GM23338 (cell line): ENCODE measurements around the gene LMBR1. TPM values are rescaled to one million over a fixed set of nuclear protein-coding genes. Genes with fewer than 3 reads are reported as not detected.

Experiments used
- ATAC-seq: fragments of 200-7000 bp; cut with Tn5 transposase; 3 replicates; pipeline ENCODE4 v1.9.1; 2020
- DNase-seq: peaks from one replicate; pipeline ENCODE4 v3.0.0-alpha.2; 2015; ENCODE audit warnings: low spot score
- H2AFZ ChIP-seq: fragments of 200-600 bp; sonication (generic); 2 replicates; pipeline ENCODE4 v1.8.0; 2016; ENCODE audit warnings: antibody characterized with exemption, mild to moderate bottlenecking, moderate library complexity
- H3F3A ChIP-seq: fragments of 200-600 bp; sonication (generic); replicated peaks from 2 replicates; pipeline ENCODE4 v1.8.0; 2017; ENCODE audit warnings: antibody characterized with exemption, mixed run types, low read depth
- H3K27ac ChIP-seq: fragments of 200-600 bp; sonication (generic); 2 replicates; pipeline ENCODE4 v1.6.1; 2016; ENCODE audit warnings: low read depth
- H3K27me3 ChIP-seq: fragments of 200-600 bp; sonication (generic); 2 replicates; pipeline ENCODE4 v1.8.0; 2016; ENCODE audit warnings: mild to moderate bottlenecking, mixed run types, moderate library complexity; ENCODE audit not compliant: insufficient read depth
- H3K36me3 ChIP-seq: fragments of 200-600 bp; sonication (generic); 2 replicates; pipeline ENCODE4 v1.8.0; 2016; ENCODE audit warnings: mild to moderate bottlenecking; ENCODE audit not compliant: insufficient read depth
- H3K4me1 ChIP-seq: fragments of 200-600 bp; sonication (generic); 2 replicates; pipeline ENCODE4 v1.8.0; 2016; ENCODE audit warnings: mild to moderate bottlenecking, moderate library complexity; ENCODE audit not compliant: insufficient read depth
- H3K4me2 ChIP-seq: fragments of 200-600 bp; sonication (generic); 2 replicates; pipeline ENCODE4 v1.7.1; 2017; ENCODE audit warnings: mixed run types
- H3K4me3 ChIP-seq: fragments of 200-600 bp; sonication (generic); 2 replicates; pipeline ENCODE4 v1.6.1; 2016; ENCODE audit warnings: mixed run types
- H3K79me2 ChIP-seq: fragments of 200-600 bp; sonication (generic); replicated peaks from 2 replicates; pipeline ENCODE4 v1.8.0; 2017; ENCODE audit warnings: mild to moderate bottlenecking; ENCODE audit not compliant: insufficient read depth
- H3K9me2 ChIP-seq: fragments of 200-600 bp; sonication (generic); 2 replicates; pipeline ENCODE4 v1.8.0; 2017; ENCODE audit not compliant: insufficient read depth
- H4K20me1 ChIP-seq: fragments of 200-600 bp; sonication (generic); replicated peaks from 2 replicates; pipeline ENCODE4 v1.8.0; 2017; ENCODE audit warnings: mild to moderate bottlenecking; ENCODE audit not compliant: insufficient read depth
- H3K27ac Mint-ChIP-seq: 2 replicates; pipeline ENCODE4 v1.8.0; 2020; ENCODE audit warnings: inconsistent platforms, mild to moderate bottlenecking, moderate library complexity, mixed read lengths
- H3K27me3 Mint-ChIP-seq: 3 replicates; pipeline ENCODE4 v1.8.0; 2022; ENCODE audit warnings: low read depth, mild to moderate bottlenecking, moderate library complexity, mixed read lengths, inconsistent platforms; ENCODE audit not compliant: insufficient read depth, poor library complexity
- H3K36me3 Mint-ChIP-seq: 3 replicates; pipeline ENCODE4 v1.8.0; 2021; ENCODE audit warnings: low read depth, mild to moderate bottlenecking, inconsistent platforms, moderate library complexity, mixed read lengths
- H3K4me1 Mint-ChIP-seq: 3 replicates; pipeline ENCODE4 v1.8.0; 2020; ENCODE audit warnings: mild to moderate bottlenecking, inconsistent platforms, mixed read lengths
- H3K4me3 Mint-ChIP-seq: 3 replicates; pipeline ENCODE4 v1.8.0; 2021; ENCODE audit warnings: moderate library complexity, mild to moderate bottlenecking, inconsistent platforms, mixed read lengths
- H3K9me3 Mint-ChIP-seq: 3 replicates; pipeline ENCODE4 v1.8.0; 2020; ENCODE audit warnings: moderate library complexity, mild to moderate bottlenecking, inconsistent platforms, mixed read lengths
- CREB1 ChIP-seq: fragments of 250-450 bp; sonication (Bioruptor Pico); IDR thresholded peaks from 2 replicates; pipeline ENCODE4 v1.5.0; 2020; ENCODE audit warnings: low read depth, mild to moderate bottlenecking, moderate library complexity
- CTCF ChIP-seq, 2 experiments: fragments of 200-600 bp in 1 of 2; sonication (generic) in 1 of 2; conservative IDR thresholded peaks; 2 replicates each; pipeline versions ENCODE4 v1.5.1 to v1.6.1; 2016 to 2017; ENCODE audit warnings: antibody characterized with exemption in 2 of 2, low read depth in 2 of 2, mild to moderate bottlenecking in 2 of 2, moderate library complexity in 1 of 2
- ETS1 ChIP-seq: IDR thresholded peaks from 2 replicates; pipeline ENCODE4 v1.6.1; 2016; ENCODE audit warnings: antibody characterized with exemption
- EZH2 ChIP-seq: fragments of 200-600 bp; sonication (generic); IDR thresholded peaks from one replicate; pipeline ENCODE4 v1.8.0; 2017; ENCODE audit warnings: antibody characterized with exemption, mild to moderate bottlenecking, low read depth; ENCODE audit not compliant: unreplicated experiment
- EZH2phosphoT487 ChIP-seq: fragments of 200-600 bp; sonication (generic); IDR thresholded peaks from one replicate; pipeline ENCODE4 v1.8.1; 2018; ENCODE audit warnings: antibody characterized with exemption; ENCODE audit not compliant: unreplicated experiment
- JUNB ChIP-seq: IDR thresholded peaks from one replicate; pipeline ENCODE4 v1.6.1; 2016; ENCODE audit warnings: antibody characterized with exemption; ENCODE audit not compliant: unreplicated experiment
- NANOG ChIP-seq: IDR thresholded peaks from 2 replicates; pipeline ENCODE4 v1.6.1; 2016; ENCODE audit warnings: antibody characterized with exemption, borderline replicate concordance
- POLR2AphosphoS5 ChIP-seq: IDR thresholded peaks from 2 replicates; pipeline ENCODE4 v1.6.1; 2016; ENCODE audit warnings: antibody characterized with exemption, low read depth
- REST ChIP-seq: IDR thresholded peaks from one replicate; pipeline ENCODE4 v1.6.1; 2018; ENCODE audit warnings: antibody characterized with exemption; ENCODE audit not compliant: unreplicated experiment
- STAT1 ChIP-seq: IDR thresholded peaks from one replicate; pipeline ENCODE4 v1.6.1; 2016; ENCODE audit warnings: antibody characterized with exemption; ENCODE audit not compliant: unreplicated experiment
- ZNF114 ChIP-seq: fragments of 250-450 bp; sonication (Bioruptor Pico); IDR thresholded peaks from 2 replicates; pipeline ENCODE4 v1.5.0; 2020; ENCODE audit warnings: mild to moderate bottlenecking, moderate library complexity
- ZNF331 ChIP-seq: fragments of 250-450 bp; sonication (Bioruptor Pico); IDR thresholded peaks from 2 replicates; pipeline ENCODE4 v1.5.0; 2020; ENCODE audit warnings: low read depth, mild to moderate bottlenecking, moderate library complexity
- ZNF462 ChIP-seq: fragments of 250-450 bp; sonication (Bioruptor Pico); IDR thresholded peaks from 2 replicates; pipeline ENCODE4 v1.5.0; 2020; ENCODE audit warnings: mild to moderate bottlenecking, moderate library complexity
- polyA plus RNA-seq: library from polyadenylated mRNA; unstranded; fragments of >200 nt; fragmentation: Nextera tagmentation; extraction: Ambion mirVana; gene quantifications from 2 replicates; pipeline ENCODE4 v1.2.1, GENCODE V29; 2016
- total RNA-seq: library from RNA; depleted of rRNA; stranded (reverse); fragments of >200 nt; shearing (Covaris generic); gene quantifications from 2 replicates; pipeline ENCODE4 v1.2.3, GENCODE V29; 2014

The LMBR1 gene
- total and polyA plus RNA-seq, 2 experiments from 2014 or later, result 21.8 to 90.1 TPM

GRCh38 chr7:156842740-156843140 lies 50.2 kb downstream of the LMBR1 start:
- Histone ChIP-seq H2AFZ (no peak overlapping the region), H3K36me3 (no peaks in the 10 kb centered on the region), H3K79me2 (peaks cover 94% of the 10 kb centered on the region), H3K9me2 (no peaks in the 10 kb centered on the region), H3F3A (no peaks in the 10 kb centered on the region), H3K27ac (no peak overlapping the region), H3K27me3 (no peaks in the 10 kb centered on the region), H3K4me2 (no peak overlapping the region), H4K20me1 (peaks cover 24% of the 10 kb centered on the region), H3K4me3 (no peak overlapping the region), H3K4me1 (no peaks in the 10 kb centered on the region)
- TF ChIP-seq STAT1 (no peak), ETS1 (no peak), ZNF331 (CRISPR knock-in tag) (no peak), POLR2AphosphoS5 (no peak), CTCF (conservative IDR thresholded peaks at IDR 0.05; ENCODE audit: low read depth in 2 of 2) (no peak), ZNF114 (no peak), ZNF462 (CRISPR knock-in tag) (no peak), REST (no peak), CREB1 (CRISPR knock-in tag) (no peak), EZH2phosphoT487 (no peak), EZH2 (no peak), NANOG (no peak), JUNB (no peak)
- H3K27me3 Mint-ChIP-seq, result peaks cover 7% of the 10 kb centered on the region
- ATAC-seq, result peak; percentile 70
- no peaks in the 10 kb centered on the region; the same call in 2 of the 3 replicates for H3K36me3 Mint-ChIP-seq
- H3K9me3 Mint-ChIP-seq, result no peaks in the 10 kb centered on the region
- no peak overlapping the region for H3K27ac Mint-ChIP-seq
- H3K4me3 Mint-ChIP-seq, result no peak overlapping the region
- peaks cover 8% of the 10 kb centered on the region for H3K4me1 Mint-ChIP-seq
- DNase-seq, result peak; percentile 20
